H1 (cell line): ENCODE measurements around the gene HTN1. TPM values are rescaled to one million over a fixed set of nuclear protein-coding genes. Genes with fewer than 3 reads are reported as not detected.

Source experiments
- CTCF ChIA-PET: fragments of 300-600 bp; sonication (Branson Sonifier 250); formaldehyde crosslinking; loops from one replicate; lab custom pipeline; 2021; ENCODE audit not compliant: partially characterized antibody; lab: Charles Lee
- POLR2A ChIA-PET: fragments of 300-600 bp; sonication (Branson Sonifier 250); formaldehyde crosslinking; loops from one replicate; lab custom pipeline; 2021; ENCODE audit warnings: inconsistent platforms; ENCODE audit not compliant: partially characterized antibody; lab: Charles Lee
- DNase-seq, 2 experiments: peaks; one replicate each; pipeline versions ENCODE4 v3.0.0 to v3.0.0-alpha.2; 2010 to 2022; ENCODE audit warnings: low spot score in 2 of 2, low read depth in 1 of 2, mixed read lengths in 1 of 2
- FAIRE-seq: peaks from 2 replicates; lab custom pipeline; 2011; peaks lifted over from hg19 to GRCh38; lab: Jason Lieb, UNC
- H2AFZ ChIP-seq: 2 replicates; pipeline ENCODE4 v1.8.1; 2012; ENCODE audit warnings: low read length, inconsistent platforms
- H2AK5ac ChIP-seq: 2 replicates; pipeline ENCODE4 v1.6.1; 2013; ENCODE audit warnings: low read depth, low read length
- H2BK120ac ChIP-seq: replicated peaks from 2 replicates; pipeline ENCODE3; 2013; ENCODE audit warnings: low read depth, low read length, inconsistent platforms
- H2BK12ac ChIP-seq: 2 replicates; pipeline ENCODE4 v1.6.1; 2013; ENCODE audit warnings: low read depth, low read length
- H2BK15ac ChIP-seq: 2 replicates; pipeline ENCODE4 v1.6.1; 2013; ENCODE audit warnings: low read length
- H2BK20ac ChIP-seq: 2 replicates; pipeline ENCODE4 v1.6.1; 2013; ENCODE audit warnings: low read length
- H2BK5ac ChIP-seq: 2 replicates; pipeline ENCODE4 v1.6.1; 2013; ENCODE audit warnings: low read depth, low read length
- H3K14ac ChIP-seq: 2 replicates; pipeline ENCODE4 v1.6.1; 2013; ENCODE audit warnings: inconsistent platforms; ENCODE audit not compliant: insufficient read length
- H3K18ac ChIP-seq: 2 replicates; pipeline ENCODE4 v1.6.1; 2013; ENCODE audit warnings: low read length; ENCODE audit errors: extremely low read depth
- H3K23ac ChIP-seq: 2 replicates; pipeline ENCODE4 v1.6.1; 2013; ENCODE audit warnings: inconsistent platforms; ENCODE audit not compliant: insufficient read length
- H3K23me2 ChIP-seq: 2 replicates; pipeline ENCODE4 v1.6.1; 2013; ENCODE audit warnings: low read depth, low read length
- H3K27ac ChIP-seq: 2 replicates; pipeline ENCODE4 v1.6.1; 2011; ENCODE audit warnings: low read depth, low read length, inconsistent platforms
- H3K27me3 ChIP-seq, 4 experiments: replicated peaks in 1 of 4; 1 replicate in 1 of 4; 2 replicates in 3 of 4; pipeline versions ENCODE4 v1.6.1 to v1.8.1; 2011 to 2013; ENCODE audit warnings: low read length in 3 of 4, mild to moderate bottlenecking in 3 of 4, inconsistent platforms in 2 of 4, mixed read lengths in 2 of 4, moderate library complexity in 1 of 4; ENCODE audit not compliant: control insufficient read depth in 3 of 4, insufficient read depth in 3 of 4; ENCODE audit errors: extremely low read depth in 1 of 4
- H3K36me3 ChIP-seq, 4 experiments: 2 replicates each; pipeline versions ENCODE4 v1.6.1 to v1.8.1; 2011 to 2013; ENCODE audit warnings: mild to moderate bottlenecking in 4 of 4, low read length in 3 of 4, moderate library complexity in 2 of 4, control low read depth in 1 of 4, inconsistent platforms in 1 of 4; ENCODE audit not compliant: insufficient read depth in 4 of 4, control insufficient read depth in 2 of 4
- H3K4ac ChIP-seq: replicated peaks from 2 replicates; pipeline ENCODE3; 2013; ENCODE audit warnings: low read length, low read depth, mixed read lengths, inconsistent platforms; ENCODE audit not compliant: insufficient read length
- H3K4me1 ChIP-seq, 4 experiments: replicated peaks in 1 of 4; 1 replicate in 1 of 4; 2 replicates in 3 of 4; pipeline versions ENCODE4 v1.6.1 to v1.8.1; 2011 to 2013; ENCODE audit warnings: low read length in 3 of 4, inconsistent platforms in 2 of 4, mixed read lengths in 1 of 4; ENCODE audit not compliant: insufficient read depth in 4 of 4, control insufficient read depth in 3 of 4
- H3K4me2 ChIP-seq, 2 experiments: 2 replicates each; pipeline versions ENCODE4 v1.6.1 to v1.8.1; 2011 to 2013; ENCODE audit warnings: low read depth in 2 of 2, low read length in 2 of 2, control low read depth in 1 of 2, inconsistent platforms in 1 of 2, mild to moderate bottlenecking in 1 of 2; ENCODE audit not compliant: insufficient read depth in 1 of 2
- H3K4me3 ChIP-seq, 4 experiments: fragments of 200-600, 300-600 bp in 1 of 4; sonication (generic), shearing (Covaris generic), sonication (Bioruptor Twin) in 1 of 4; 2 replicates each; pipeline versions ENCODE4 v1.5.1 to v1.8.1; 2011 to 2016; ENCODE audit warnings: low read length in 4 of 4, low read depth in 3 of 4, control low read depth in 2 of 4, inconsistent platforms in 2 of 4, mild to moderate bottlenecking in 2 of 4, mixed read lengths in 1 of 4, moderate library complexity in 1 of 4; ENCODE audit not compliant: insufficient read depth in 2 of 4; ENCODE audit errors: extremely low read depth in 1 of 4
- H3K56ac ChIP-seq: replicated peaks from 2 replicates; pipeline ENCODE3; 2013; ENCODE audit warnings: low read depth, mild to moderate bottlenecking, mixed read lengths, low read length, inconsistent platforms; ENCODE audit not compliant: insufficient read length
- H3K79me1 ChIP-seq: 2 replicates; pipeline ENCODE4 v1.6.1; 2013; ENCODE audit warnings: low read depth, low read length, control low read depth
- H3K79me2 ChIP-seq, 2 experiments: 2 replicates each; pipeline versions ENCODE4 v1.6.1 to v1.8.1; 2012 to 2013; ENCODE audit warnings: low read length in 2 of 2, mild to moderate bottlenecking in 2 of 2, inconsistent platforms in 1 of 2; ENCODE audit not compliant: insufficient read depth in 2 of 2, control insufficient read depth in 1 of 2
- H3K9ac ChIP-seq, 4 experiments: replicated peaks in 1 of 4; 1 replicate in 1 of 4; 2 replicates in 3 of 4; pipeline versions ENCODE4 v1.6.1 to v1.8.1; 2011 to 2013; ENCODE audit warnings: low read depth in 3 of 4, low read length in 3 of 4, control low read depth in 2 of 4, mild to moderate bottlenecking in 2 of 4, moderate library complexity in 2 of 4, inconsistent platforms in 1 of 4; ENCODE audit errors: extremely low read depth in 1 of 4
- H3K9me3 ChIP-seq, 2 experiments: 2 replicates each; pipeline versions ENCODE4 v1.6.1 to v1.8.1; 2012 to 2013; ENCODE audit warnings: mild to moderate bottlenecking in 2 of 2, moderate library complexity in 2 of 2, control low read depth in 1 of 2, inconsistent platforms in 1 of 2, low read depth in 1 of 2, low read length in 1 of 2, mixed read lengths in 1 of 2; ENCODE audit not compliant: insufficient read depth in 2 of 2
- H4K20me1 ChIP-seq, 2 experiments: replicated peaks in 1 of 2; 2 replicates each; pipeline versions ENCODE3 to v1.8.1; 2011 to 2013; ENCODE audit warnings: inconsistent platforms in 2 of 2, low read length in 2 of 2, mild to moderate bottlenecking in 1 of 2; ENCODE audit not compliant: insufficient read depth in 2 of 2, control insufficient read depth in 1 of 2
- H4K5ac ChIP-seq: 2 replicates; pipeline ENCODE4 v1.6.1; 2013; ENCODE audit warnings: low read length, low read depth, mixed read lengths, inconsistent platforms; ENCODE audit not compliant: insufficient read length
- H4K8ac ChIP-seq: 2 replicates; pipeline ENCODE4 v1.8.0; 2013; ENCODE audit warnings: mild to moderate bottlenecking, moderate library complexity, low read length, inconsistent platforms; ENCODE audit not compliant: insufficient read depth; ENCODE audit errors: extremely low read depth
- H4K91ac ChIP-seq: replicated peaks from 2 replicates; pipeline ENCODE3; 2013; ENCODE audit warnings: low read length, mixed read lengths, inconsistent platforms; ENCODE audit not compliant: insufficient read length
- ATF2 ChIP-seq: IDR thresholded peaks from 2 replicates; pipeline ENCODE4 v1.6.1; 2012; ENCODE audit warnings: low read length, inconsistent platforms
- BRCA1 ChIP-seq: IDR thresholded peaks from 2 replicates; pipeline ENCODE4 v1.6.1; 2012; ENCODE audit warnings: low read depth, low read length, improper control_type of control experiment
- CREB1 ChIP-seq: IDR thresholded peaks from 2 replicates; pipeline ENCODE4 v1.6.1; 2012; ENCODE audit warnings: inconsistent platforms
- CTBP2 ChIP-seq: IDR thresholded peaks from 2 replicates; pipeline ENCODE4 v1.7.0; 2011; ENCODE audit warnings: borderline replicate concordance, mild to moderate bottlenecking, moderate library complexity, mixed read lengths, low read length; ENCODE audit not compliant: insufficient read depth, insufficient read length
- FOSL1 ChIP-seq: IDR thresholded peaks from 2 replicates; pipeline ENCODE4 v1.6.1; 2011; ENCODE audit warnings: mild to moderate bottlenecking, low read depth, low read length, moderate library complexity; ENCODE audit not compliant: insufficient read depth
- JUND ChIP-seq: IDR thresholded peaks from 2 replicates; pipeline ENCODE4 v1.6.1; 2011; ENCODE audit warnings: mild to moderate bottlenecking, improper control_type of control experiment, low read length
- KDM4A ChIP-seq: IDR thresholded peaks from one replicate; pipeline ENCODE4 v1.7.1; 2012; ENCODE audit warnings: low read depth, mild to moderate bottlenecking, moderate library complexity, low read length, inconsistent platforms; ENCODE audit not compliant: severe bottlenecking
- NRF1 ChIP-seq: IDR thresholded peaks from 2 replicates; pipeline ENCODE4 v1.6.1; 2011; ENCODE audit warnings: mild to moderate bottlenecking, low read depth, low read length, improper control_type of control experiment
- POLR2AphosphoS5 ChIP-seq: IDR thresholded peaks from 2 replicates; pipeline ENCODE4 v1.6.1; 2011; ENCODE audit warnings: low read depth, low read length
- RAD21 ChIP-seq, 2 experiments: IDR thresholded peaks in 1 of 2; conservative IDR thresholded peaks in 1 of 2; 2 replicates each; pipeline ENCODE4 v1.6.1; 2011; ENCODE audit warnings: low read depth in 2 of 2, low read length in 2 of 2, improper control_type of control experiment in 1 of 2, inconsistent platforms in 1 of 2, mild to moderate bottlenecking in 1 of 2, moderate library complexity in 1 of 2
- RFX5 ChIP-seq: IDR thresholded peaks from 2 replicates; pipeline ENCODE4 v1.6.1; 2011; ENCODE audit warnings: low read depth, low read length, improper control_type of control experiment, borderline replicate concordance
- SRF ChIP-seq: IDR thresholded peaks from 2 replicates; pipeline ENCODE4 v1.6.1; 2011; ENCODE audit warnings: mild to moderate bottlenecking, low read depth, low read length, moderate library complexity
- TBP ChIP-seq: IDR thresholded peaks from 2 replicates; pipeline ENCODE4 v1.6.1; 2011; ENCODE audit warnings: low read depth, low read length, improper control_type of control experiment
- WGBS, 2 experiments: shearing (Covaris generic) in 1 of 2; methylation state at CpG; one replicate each; pipeline versions ENCODE4 v1.1.6 to v1.1.7; 2013 to 2015; ENCODE audit warnings: low lambda C conversion rate in 2 of 2, mixed read lengths in 2 of 2, inconsistent platforms in 1 of 2, low coverage in 1 of 2, missing lambda C conversion rate in 1 of 2; ENCODE audit not compliant: insufficient replicate concordance in 2 of 2, insufficient coverage in 1 of 2, insufficient read length in 1 of 2; ENCODE audit errors: extremely low coverage in 1 of 2, missing lambda C conversion rate in 1 of 2; 5-methylcytosine and 5-hydroxymethylcytosine counted together
- polyA plus RNA-seq, 7 experiments: library from polyadenylated mRNA; depleted of rRNA in 3 of 7; stranded (reverse) in 5 of 7; unstranded in 2 of 7; fragments of >200 nt in 5 of 7; fragments of 200-250 nt in 2 of 7; gene quantifications; 1 replicate in 5 of 7; 2 replicates in 1 of 7; 4 replicates in 1 of 7; pipeline versions ENCODE4 v1.2.1 to v1.2.3, GENCODE V29; 2011 to 2013; ENCODE audit warnings: missing spikeins in 2 of 7, mixed read lengths in 2 of 7
- total RNA-seq: library from RNA; stranded (reverse); fragmentation: NEBNext Ultra II Directional; extraction: Animal tissue kit (Norgen Biotek cat#: 25700); gene quantifications from 2 replicates; pipeline ENCODE4 v1.2.1, GENCODE V29; 2021

HTN1 gene
- total and polyA plus RNA-seq, 2 of the 8 experiments (the other 6 are each of a cell fraction or from before 2014, with no cell fraction given): not detected

DNA sequence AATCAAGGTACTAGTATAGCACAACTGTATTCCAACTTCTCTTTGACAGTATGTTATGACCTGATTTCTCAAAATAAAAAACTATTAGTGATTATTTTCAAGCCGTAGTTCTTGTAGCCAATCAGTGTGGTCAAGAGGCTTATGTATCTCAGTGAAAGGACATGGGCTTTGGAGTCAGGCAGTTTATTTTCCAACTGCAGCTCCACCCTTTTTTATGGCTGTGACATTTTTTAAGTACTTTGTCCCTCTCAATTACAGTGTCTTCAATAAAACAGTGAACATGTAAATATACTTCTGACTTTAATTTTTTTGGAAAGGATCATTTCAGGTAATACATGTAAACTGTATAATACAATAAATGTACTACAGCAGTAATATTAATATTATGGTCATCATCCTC is 30.0 kb downstream of the HTN1 start:
- Histone ChIP-seq H4K5ac (no peak overlapping the region), H3K79me1 (no peaks in the 10 kb centered on the region), H3K27me3 (no peaks in the 10 kb centered on the region), H3K4me2 (no peak overlapping the region), H4K20me1 (no peaks in the 10 kb centered on the region), H3K18ac (no peak overlapping the region), H2AFZ (no peak overlapping the region), H2AK5ac (no peak overlapping the region), H3K9me3 (peaks cover 0 to 12% of the 10 kb centered on the region in 2 experiments; a peak in 2 of 4 replicates), H3K4me3 (no peak overlapping the region), H4K91ac (no peak overlapping the region), H3K14ac (no peak overlapping the region), H3K56ac (no peak overlapping the region), H2BK20ac (no peak overlapping the region), H2BK15ac (no peak overlapping the region), H2BK5ac (no peak overlapping the region), H3K4me1 (no peaks in the 10 kb centered on the region), H2BK12ac (no peak overlapping the region), H2BK120ac (no peak overlapping the region), H3K23me2 (no peaks in the 10 kb centered on the region), H3K27ac (no peak overlapping the region), H3K4ac (no peak overlapping the region), H3K36me3 (no peaks in the 10 kb centered on the region), H3K23ac (no peak overlapping the region), H3K9ac (no peak overlapping the region), H4K8ac (no peak overlapping the region), H3K79me2 (no peaks in the 10 kb centered on the region)
- 93% methylated on average over 1 of the region's 1 CpG; no CpG with 5 or more reads in 1 of the 2 experiments for WGBS, 2 experiments
- ChIA-PET POLR2A (no interaction called here), CTCF (no interaction called here)
- no peak for FAIRE-seq
- DNase-seq: no peak
- TF ChIP-seq NRF1: no peak
- no peak for TF ChIP-seq KDM4A
- TF ChIP-seq JUND: no peak
- TF ChIP-seq TBP: no peak
- TF ChIP-seq BRCA1: no peak
- TF ChIP-seq ATF2: no peak
- TF ChIP-seq FOSL1: no peak
- TF ChIP-seq RAD21 (IDR thresholded peaks at IDR 0.05 in 1 of 2, conservative IDR thresholded peaks at IDR 0.05 in 1 of 2; ENCODE audit: low read depth in 2 of 2, low read length in 2 of 2): no peak
- no peak for TF ChIP-seq SRF
- no peak for TF ChIP-seq CTBP2
- no peak for TF ChIP-seq POLR2AphosphoS5
- no peak for TF ChIP-seq RFX5
- TF ChIP-seq CREB1: no peak
